ENCODE data around the gene HES4. TPM values are rescaled to one million over a fixed set of nuclear protein-coding genes. Genes with fewer than 3 reads are reported as not detected.
A peak's percentile ranks its signal among the peaks of the same experiment; 100 is the strongest.

Gene HES4
- total RNA-seq, 1 donor from 2014 or later = 21.4 TPM

- H3K27me3 ChIP-seq (ENCODE audit: low read depth) = peaks cover 4% of the 10 kb centered on the region
- no peak overlapping the region for H3K4me3 ChIP-seq
- no peak for ATAC-seq
- no peak for DNase-seq
- H3K4me1 ChIP-seq = peaks cover 38% of the 10 kb centered on the region
- no peak for TF ChIP-seq CTCF (IDR thresholded peaks at IDR 0.05)
- no peak overlapping the region for H3K27ac ChIP-seq
- no peaks in the 10 kb centered on the region for H3K9me3 ChIP-seq
- H3K36me3 ChIP-seq = no peaks in the 10 kb centered on the region
- intact Hi-C loops (cut with DNase I) = no loop called here
Measured at GRCh38 chr1:1026599-1027413, 26.9 kb upstream of the HES4 start.

- ATAC-seq (no peak), DNase-seq (no peak)
- Histone ChIP-seq H3K4me3 (no peak overlapping the region), H3K27ac (no peak overlapping the region), H3K9me3 (no peaks in the 10 kb centered on the region), H3K36me3 (no peaks in the 10 kb centered on the region), H3K4me1 (peaks cover 49% of the 10 kb centered on the region), H3K27me3 (ENCODE audit: low read depth) (no peaks in the 10 kb centered on the region)
- intact Hi-C loops (cut with DNase I) = no loop called here
- TF ChIP-seq CTCF (IDR thresholded peaks at IDR 0.05) = no peak
Measured at GRCh38 chr1:1025730-1026129, 25.8 kb upstream of the HES4 start.

- intact Hi-C loops (cut with DNase I) = no loop called here
- Histone ChIP-seq H3K9me3 (no peaks in the 10 kb centered on the region), H3K27me3 (ENCODE audit: low read depth) (no peaks in the 10 kb centered on the region), H3K4me1 (peaks cover 53% of the 10 kb centered on the region), H3K4me3 (peak overlapping the region; percentile 48), H3K36me3 (no peaks in the 10 kb centered on the region), H3K27ac (peak overlapping the region; percentile 83)
- DNase-seq = peak; percentile 88
- TF ChIP-seq CTCF (IDR thresholded peaks at IDR 0.05) = no peak
- peak; percentile 83 for ATAC-seq
Measured at GRCh38 chr1:1024771-1025699, 25.1 kb upstream of the HES4 start.

GRCh38 chr1:1024149-1024770, 24.4 kb upstream of the HES4 start:
- DNase-seq (no peak), ATAC-seq (no peak)
- Histone ChIP-seq H3K9me3 (no peaks in the 10 kb centered on the region), H3K27me3 (ENCODE audit: low read depth) (no peaks in the 10 kb centered on the region), H3K4me3 (peak overlapping the region; percentile 48), H3K27ac (peak overlapping the region; percentile 83), H3K36me3 (no peaks in the 10 kb centered on the region), H3K4me1 (peaks cover 53% of the 10 kb centered on the region)
- no peak for TF ChIP-seq CTCF (IDR thresholded peaks at IDR 0.05)
- intact Hi-C loops (cut with DNase I) = no loop called here

GRCh38 chr1:1023700-1024099, 23.8 kb upstream of the HES4 start:
- Histone ChIP-seq H3K4me3 (no peak overlapping the region), H3K27ac (peak overlapping the region; percentile 83), H3K9me3 (no peaks in the 10 kb centered on the region), H3K4me1 (peaks cover 58% of the 10 kb centered on the region), H3K27me3 (ENCODE audit: low read depth) (no peaks in the 10 kb centered on the region), H3K36me3 (no peaks in the 10 kb centered on the region)
- DNase-seq (no peak), ATAC-seq (no peak)
- intact Hi-C loops (cut with DNase I) = no loop called here
- TF ChIP-seq CTCF (IDR thresholded peaks at IDR 0.05) = no peak

Measured in lower lobe of right lung (tissue), 2 donors.